PC-3 (cell line): Measurements from ENCODE around the gene NTM. TPM values are rescaled to one million over a fixed set of nuclear protein-coding genes. Genes with fewer than 3 reads are reported as not detected.

Experiments used
- ATAC-seq: fragments of 200-7000 bp; cut with Tn5 transposase; 2 replicates; pipeline ENCODE4 v1.9.1; 2020; ENCODE audit warnings: mild to moderate bottlenecking, moderate library complexity
- BruUV-seq: library from RNA; stranded (reverse); fragments of 400-500 nt; replicated peaks from 2 replicates; lab custom pipeline; 2021; lab: Mats Ljungman, UMichigan
- CTCF ChIA-PET: fragments of 300-600 bp; sonication (Branson Sonifier 250); formaldehyde crosslinking; loops from one replicate; lab custom pipeline; 2022; ENCODE audit warnings: antibody characterized with exemption; lab: Charles Lee
- POLR2A ChIA-PET: fragments of 300-600 bp; sonication (Branson Sonifier 250); formaldehyde crosslinking; loops from one replicate; lab custom pipeline; 2022; ENCODE audit warnings: antibody characterized with exemption; ENCODE audit not compliant: unreplicated experiment; lab: Charles Lee
- DNase-seq: peaks from one replicate; pipeline ENCODE4 v3.0.0-alpha.2; 2015
- H2AFZ ChIP-seq: fragments of 300-600 bp; sonication (generic); 2 replicates; pipeline ENCODE4 v1.6.0; 2016; ENCODE audit warnings: antibody characterized with exemption, low read length
- H3F3A ChIP-seq: fragments of 300-600 bp; sonication (generic); one replicate; pipeline ENCODE4 v1.6.0; 2017; ENCODE audit warnings: antibody characterized with exemption, low read length, control low read depth, mild to moderate bottlenecking; ENCODE audit not compliant: unreplicated experiment
- H3K27ac ChIP-seq: fragments of 300-600 bp; sonication (generic); 2 replicates; pipeline ENCODE4 v1.5.1; 2016; ENCODE audit warnings: mild to moderate bottlenecking, low read length
- H3K27me3 ChIP-seq: fragments of 300-600 bp; sonication (generic); 2 replicates; pipeline ENCODE4 v1.6.1; 2016; ENCODE audit warnings: low read length, mixed read lengths
- H3K36me3 ChIP-seq: fragments of 300-600 bp; sonication (generic); 2 replicates; pipeline ENCODE4 v1.6.1; 2016; ENCODE audit warnings: low read depth, mixed run types, low read length, mixed read lengths
- H3K4me1 ChIP-seq: fragments of 300-600 bp; sonication (generic); 2 replicates; pipeline ENCODE4 v1.5.1; 2016; ENCODE audit warnings: low read length; ENCODE audit not compliant: insufficient read depth
- H3K4me2 ChIP-seq: fragments of 300-600 bp; sonication (generic); 2 replicates; pipeline ENCODE4 v1.6.0; 2016; ENCODE audit warnings: low read length
- H3K4me3 ChIP-seq: fragments of 300-600 bp; sonication (generic); 2 replicates; pipeline ENCODE4 v1.5.1; 2016; ENCODE audit warnings: mild to moderate bottlenecking, low read length, mixed read lengths
- H3K79me2 ChIP-seq: fragments of 300-600 bp; sonication (generic); 2 replicates; pipeline ENCODE4 v1.6.1; 2017; ENCODE audit warnings: low read length, mixed read lengths
- H3K9ac ChIP-seq: fragments of 300-600 bp; sonication (generic); 2 replicates; pipeline ENCODE4 v1.6.0; 2016; ENCODE audit warnings: mild to moderate bottlenecking, low read length
- H3K9me2 ChIP-seq: fragments of 300-600 bp; sonication (generic); replicated peaks from 2 replicates; pipeline ENCODE4 v1.6.1; 2016; ENCODE audit warnings: mixed run types, low read length, mixed read lengths
- H3K9me3 ChIP-seq: fragments of 300-600 bp; sonication (generic); 2 replicates; pipeline ENCODE4 v1.6.1; 2016; ENCODE audit warnings: low read length, mixed read lengths
- H4K20me1 ChIP-seq: fragments of 300-600 bp; sonication (generic); 2 replicates; pipeline ENCODE4 v1.6.1; 2016; ENCODE audit warnings: low read length, mixed read lengths
- EZH2 ChIP-seq: fragments of 300-600 bp; sonication (generic); IDR thresholded peaks from one replicate; pipeline ENCODE4 v1.6.1; 2017; ENCODE audit warnings: antibody characterized with exemption, mild to moderate bottlenecking, low read length; ENCODE audit not compliant: unreplicated experiment
- EZH2phosphoT487 ChIP-seq: fragments of 300-600 bp; sonication (generic); IDR thresholded peaks from 2 replicates; pipeline ENCODE4 v1.6.1; 2018; ENCODE audit warnings: mild to moderate bottlenecking, antibody characterized with exemption, low read length, borderline replicate concordance
- intact Hi-C: fragments of 100-400 bp; cut with micrococcal nuclease; formaldehyde crosslinking; loops from 2 replicates; pipeline ENCODE4 v1.9.0; 2023
- total RNA-seq: library from RNA; depleted of rRNA; stranded (reverse); fragments of >200 nt; gene quantifications from 2 replicates; pipeline ENCODE4 v1.2.3, GENCODE V29; 2014
- TF ChIP-seq, protein P1 (sequence below): fragments of 300-600 bp; sonication (generic); conservative IDR thresholded peaks from 2 replicates; pipeline ENCODE4 v1.5.1; 2017; ENCODE audit warnings: antibody characterized with exemption, low read depth, mild to moderate bottlenecking, low read length

The NTM gene
- total RNA-seq, 1 experiment from 2014 or later, result not detected

DNA sequence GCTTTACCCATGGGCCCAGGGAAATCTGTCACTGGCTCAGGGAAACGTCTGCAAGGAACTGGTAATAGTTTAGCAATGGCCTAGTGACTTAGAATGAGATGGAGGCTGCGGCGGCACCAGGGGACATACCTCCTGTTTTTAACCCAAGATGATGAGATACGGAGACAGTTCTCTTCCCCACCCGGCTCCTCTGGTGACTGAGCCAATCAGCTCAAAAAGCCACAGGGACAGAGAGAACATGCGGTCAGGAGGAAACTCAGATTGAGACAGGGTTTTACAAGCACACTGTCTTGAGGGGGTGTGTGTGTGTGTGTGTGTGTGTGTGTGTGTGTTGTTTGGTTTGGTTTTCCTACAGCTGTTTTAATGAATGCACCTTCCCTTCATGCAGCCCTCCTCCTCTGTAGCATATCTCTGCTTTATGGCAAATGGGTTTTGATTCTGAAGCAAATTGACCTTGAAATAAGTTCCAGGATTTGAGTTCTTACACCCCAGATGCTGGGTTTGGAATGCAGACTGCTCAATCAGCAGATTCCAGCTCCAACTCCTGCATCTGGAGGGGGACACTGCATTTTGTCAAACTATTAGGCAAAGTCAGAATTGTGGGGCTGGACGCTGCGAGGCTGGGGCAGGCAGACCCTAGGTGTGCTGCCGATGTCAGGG is 246.2 kb downstream of the NTM start:
- H3K27ac ChIP-seq, result no peak overlapping the region
- no peaks in the 10 kb centered on the region for H3K79me2 ChIP-seq
- intact Hi-C loops, result no loop called here
- no peaks in the 10 kb centered on the region for H3F3A ChIP-seq
- POLR2A ChIA-PET, result no interaction called here
- TF ChIP-seq EZH2phosphoT487 (no peak), EZH2 (no peak)
- TF ChIP-seq, protein P1, sequence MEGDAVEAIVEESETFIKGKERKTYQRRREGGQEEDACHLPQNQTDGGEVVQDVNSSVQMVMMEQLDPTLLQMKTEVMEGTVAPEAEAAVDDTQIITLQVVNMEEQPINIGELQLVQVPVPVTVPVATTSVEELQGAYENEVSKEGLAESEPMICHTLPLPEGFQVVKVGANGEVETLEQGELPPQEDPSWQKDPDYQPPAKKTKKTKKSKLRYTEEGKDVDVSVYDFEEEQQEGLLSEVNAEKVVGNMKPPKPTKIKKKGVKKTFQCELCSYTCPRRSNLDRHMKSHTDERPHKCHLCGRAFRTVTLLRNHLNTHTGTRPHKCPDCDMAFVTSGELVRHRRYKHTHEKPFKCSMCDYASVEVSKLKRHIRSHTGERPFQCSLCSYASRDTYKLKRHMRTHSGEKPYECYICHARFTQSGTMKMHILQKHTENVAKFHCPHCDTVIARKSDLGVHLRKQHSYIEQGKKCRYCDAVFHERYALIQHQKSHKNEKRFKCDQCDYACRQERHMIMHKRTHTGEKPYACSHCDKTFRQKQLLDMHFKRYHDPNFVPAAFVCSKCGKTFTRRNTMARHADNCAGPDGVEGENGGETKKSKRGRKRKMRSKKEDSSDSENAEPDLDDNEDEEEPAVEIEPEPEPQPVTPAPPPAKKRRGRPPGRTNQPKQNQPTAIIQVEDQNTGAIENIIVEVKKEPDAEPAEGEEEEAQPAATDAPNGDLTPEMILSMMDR, result no peak
- no peak for ATAC-seq
- BruUV-seq, result no TSS peak
- no peak overlapping the region for H3K4me2 ChIP-seq
- no peak overlapping the region for H2AFZ ChIP-seq
- H3K4me3 ChIP-seq, result no peak overlapping the region
- no peak for DNase-seq
- H3K9me2 ChIP-seq, result no peaks in the 10 kb centered on the region
- no peaks in the 10 kb centered on the region for H3K4me1 ChIP-seq
- peaks cover 73% of the 10 kb centered on the region for H3K27me3 ChIP-seq
- H3K9me3 ChIP-seq, result no peaks in the 10 kb centered on the region
- CTCF ChIA-PET, result no interaction called here
- H4K20me1 ChIP-seq, result no peaks in the 10 kb centered on the region
- H3K9ac ChIP-seq, result no peak overlapping the region
- H3K36me3 ChIP-seq, result no peaks in the 10 kb centered on the region

GRCh38 chr11:131618201-131618600 is 247.8 kb downstream of the NTM start:
- no peak overlapping the region for H3K27ac ChIP-seq
- H4K20me1 ChIP-seq, result no peaks in the 10 kb centered on the region
- BruUV-seq, result no TSS peak
- no peak for ATAC-seq
- POLR2A ChIA-PET, result no interaction called here
- intact Hi-C loops, result no loop called here
- no peak overlapping the region for H3K9ac ChIP-seq
- H3K36me3 ChIP-seq, result no peaks in the 10 kb centered on the region
- TF ChIP-seq, protein P1, result no peak
- no peak for TF ChIP-seq EZH2
- TF ChIP-seq EZH2phosphoT487, result no peak
- no peaks in the 10 kb centered on the region for H3K79me2 ChIP-seq
- H3K27me3 ChIP-seq, result peaks cover 71% of the 10 kb centered on the region
- H3K4me3 ChIP-seq, result no peak overlapping the region
- no peaks in the 10 kb centered on the region for H3K9me2 ChIP-seq
- no peak overlapping the region for H3K4me2 ChIP-seq
- H2AFZ ChIP-seq, result no peak overlapping the region
- no peaks in the 10 kb centered on the region for H3K4me1 ChIP-seq
- no peak for DNase-seq
- no peaks in the 10 kb centered on the region for H3F3A ChIP-seq
- no peaks in the 10 kb centered on the region for H3K9me3 ChIP-seq
- CTCF ChIA-PET, result no interaction called here

DNA sequence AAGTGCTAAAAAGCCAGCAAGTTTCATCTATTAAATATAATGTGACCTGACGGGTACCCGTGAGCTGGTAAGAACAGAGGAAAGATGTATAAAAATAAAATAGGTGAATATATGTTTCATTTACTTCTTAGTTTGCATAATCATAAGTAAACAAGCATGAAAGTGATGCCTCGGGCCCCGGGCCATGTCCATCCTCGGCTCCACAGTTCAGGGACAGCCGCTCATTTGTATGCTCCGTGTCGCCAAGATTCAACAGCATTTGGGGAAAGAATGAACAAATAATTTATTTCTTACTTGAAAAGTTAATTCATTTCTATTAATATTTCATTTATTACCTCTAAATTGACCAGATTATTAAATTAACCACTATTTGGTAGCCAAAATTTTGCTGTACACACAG is 251.8 kb downstream of the NTM start:
- peaks cover 69% of the 10 kb centered on the region for H3K27me3 ChIP-seq
- H3K79me2 ChIP-seq, result no peaks in the 10 kb centered on the region
- ATAC-seq (no peak), DNase-seq (no peak)
- H3K36me3 ChIP-seq, result no peaks in the 10 kb centered on the region
- H2AFZ ChIP-seq, result no peak overlapping the region
- ChIA-PET CTCF (interaction anchor here (0.6 kb wide), 1 partner anchor 52 kb away, joined by 3 read pairs; no protein-coding TSS in a partner anchor), POLR2A (no interaction called here)
- BruUV-seq, result no TSS peak
- H4K20me1 ChIP-seq, result no peaks in the 10 kb centered on the region
- no peak for TF ChIP-seq EZH2phosphoT487
- H3K9me3 ChIP-seq, result no peaks in the 10 kb centered on the region
- H3K4me2 ChIP-seq, result no peak overlapping the region
- H3F3A ChIP-seq, result no peaks in the 10 kb centered on the region
- H3K9ac ChIP-seq, result no peak overlapping the region
- H3K9me2 ChIP-seq, result no peaks in the 10 kb centered on the region
- intact Hi-C loops, result no loop called here
- H3K4me1 ChIP-seq, result no peaks in the 10 kb centered on the region
- no peak overlapping the region for H3K27ac ChIP-seq
- H3K4me3 ChIP-seq, result no peak overlapping the region
